Inflammatory macrophage (primary cell): ENCODE measurements around the gene CD226.
"Not testable (repeated sequence)": the region's sequence is repeated elsewhere in the genome, so short reads cannot be mapped to it uniquely, and the experiment has no call there.

ENCODE experiments used
- DNase-seq, 2 donors: peaks; one replicate each; pipeline ENCODE4 v3.0.0-alpha.2; 2020 to 2022

CD226 gene

GRCh38 chr18:69870736-69871135, 76.9 kb downstream of the CD226 start:
- no peak for DNase-seq

GRCh38 chr18:69866212-69866611, 81.5 kb downstream of the CD226 start:
- no peak for DNase-seq

- DNase-seq, result no peak
Measured at GRCh38 chr18:69865776-69866175, 81.9 kb downstream of the CD226 start.

DNA sequence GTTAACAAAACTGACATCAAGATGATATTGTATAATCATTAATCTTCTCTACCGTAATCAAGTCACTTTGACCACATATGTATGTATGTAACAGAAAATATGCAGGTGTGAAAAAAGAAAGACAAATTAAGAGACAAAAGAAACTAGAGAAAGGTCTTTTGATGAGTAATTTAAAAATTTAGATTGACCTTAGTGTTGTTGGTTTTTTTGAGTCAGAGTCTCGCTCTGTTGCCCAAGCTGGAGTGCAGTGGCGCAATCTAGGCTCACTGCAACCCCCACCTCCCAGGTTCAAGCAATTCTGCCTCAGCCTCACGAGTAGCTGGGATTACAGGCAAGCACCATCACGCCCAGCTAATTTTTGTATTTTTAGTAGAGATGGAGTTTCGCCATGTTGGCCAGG, 82.9 kb downstream of the CD226 start:
- DNase-seq, result not testable (repeated sequence)

GRCh38 chr18:69858897-69859296, 88.8 kb downstream of the CD226 start:
- DNase-seq, result no peak

DNA sequence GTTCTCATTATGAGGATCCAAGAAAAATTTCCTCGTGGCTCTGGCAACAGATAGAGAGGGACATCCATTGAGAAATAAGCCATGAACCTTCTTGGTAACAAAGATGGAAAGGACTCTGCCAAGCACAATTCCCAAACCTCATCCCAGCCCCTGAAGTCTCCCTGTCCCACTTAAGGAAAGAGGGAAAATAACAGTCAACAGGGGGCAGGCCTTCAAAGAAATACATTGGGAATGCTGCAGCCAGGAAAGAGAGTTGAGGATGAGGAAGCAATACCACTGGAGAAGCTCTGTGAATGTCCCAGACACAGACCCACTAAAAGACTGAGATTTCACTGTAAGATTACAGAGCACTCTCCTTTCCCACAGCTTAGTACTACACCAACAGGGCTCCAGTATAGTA, 93.2 kb downstream of the CD226 start:
- no peak for DNase-seq

- no peak for DNase-seq
Measured at GRCh38 chr18:69853051-69853450, 94.6 kb downstream of the CD226 start.

GRCh38 chr18:69845593-69846506, 101.8 kb downstream of the CD226 start:
- DNase-seq, result no peak

GRCh38 chr18:69844656-69845055, 103.0 kb downstream of the CD226 start:
- DNase-seq, result no peak

GRCh38 chr18:69843015-69843414, 104.7 kb downstream of the CD226 start:
- no peak for DNase-seq

- no peak for DNase-seq
Measured at GRCh38 chr18:69841117-69841516, 106.6 kb downstream of the CD226 start.

GRCh38 chr18:69840445-69840844, 107.2 kb downstream of the CD226 start:
- DNase-seq, result no peak

DNA sequence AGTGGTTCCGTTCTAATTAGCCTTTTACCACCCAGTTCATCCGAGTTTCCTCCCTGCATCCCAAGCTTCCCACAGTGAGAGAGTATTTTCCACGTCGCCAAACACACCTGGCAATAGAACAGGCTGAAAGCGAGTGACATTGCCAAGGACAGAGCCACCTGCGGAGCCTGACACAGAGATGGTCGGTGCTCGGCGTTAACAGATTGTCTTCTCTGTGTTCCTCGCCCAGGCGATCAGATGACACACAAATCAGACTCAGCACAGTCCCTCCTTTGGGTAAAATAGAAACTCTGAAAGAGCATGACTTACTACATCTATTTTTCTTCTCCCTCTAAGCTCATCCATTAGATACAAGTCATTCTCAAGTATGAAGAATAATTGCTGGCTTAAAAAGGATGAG, 107.7 kb downstream of the CD226 start:
- DNase-seq, result no peak

GRCh38 chr18:69839497-69839896, 108.2 kb downstream of the CD226 start:
- no peak for DNase-seq

- DNase-seq, result no peak
Measured at GRCh38 chr18:69838620-69839411, 108.9 kb downstream of the CD226 start.

GRCh38 chr18:69838003-69838402, 109.7 kb downstream of the CD226 start:
- DNase-seq, result no peak

DNA sequence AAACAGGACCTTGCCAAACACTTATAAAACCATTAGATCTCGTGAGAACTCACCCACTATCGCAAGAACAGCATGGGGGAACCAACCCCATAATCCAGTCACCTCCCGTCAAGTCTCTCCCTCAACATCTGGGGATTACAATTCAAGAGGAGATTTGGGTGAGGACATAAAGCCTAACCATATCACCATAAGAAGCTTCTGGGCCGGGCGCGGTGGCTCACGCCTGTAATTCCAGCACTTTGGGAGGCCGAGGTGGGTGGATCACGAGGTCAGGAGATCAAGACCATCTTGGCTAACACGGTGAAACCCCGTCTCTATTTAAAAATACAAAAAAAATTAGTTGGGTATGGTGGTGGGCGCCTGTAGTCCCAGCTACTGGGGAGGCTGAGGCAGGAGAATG, 112.7 kb downstream of the CD226 start:
- not testable (repeated sequence) for DNase-seq

DNA sequence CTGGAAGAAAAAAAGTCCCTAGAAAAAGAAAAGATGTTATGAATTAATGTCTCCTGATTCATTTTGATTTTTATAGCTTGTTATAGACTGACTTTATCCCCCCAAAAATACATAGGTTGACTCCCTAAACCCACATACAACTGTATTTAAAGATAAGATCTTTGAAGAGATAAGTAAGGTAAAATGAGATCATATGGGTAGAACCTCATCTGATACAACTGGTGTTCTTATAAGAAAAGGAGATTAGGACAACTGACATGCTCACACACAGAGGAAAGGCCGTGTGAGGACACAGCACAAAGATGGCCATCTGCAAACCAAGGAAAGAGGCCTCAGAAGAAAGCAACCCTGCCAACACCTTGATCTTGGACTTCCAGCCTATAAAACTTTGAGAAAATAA, 117.5 kb downstream of the CD226 start:
- no peak for DNase-seq

GRCh38 chr18:69820538-69820937, 127.1 kb downstream of the CD226 start:
- no peak for DNase-seq

DNA sequence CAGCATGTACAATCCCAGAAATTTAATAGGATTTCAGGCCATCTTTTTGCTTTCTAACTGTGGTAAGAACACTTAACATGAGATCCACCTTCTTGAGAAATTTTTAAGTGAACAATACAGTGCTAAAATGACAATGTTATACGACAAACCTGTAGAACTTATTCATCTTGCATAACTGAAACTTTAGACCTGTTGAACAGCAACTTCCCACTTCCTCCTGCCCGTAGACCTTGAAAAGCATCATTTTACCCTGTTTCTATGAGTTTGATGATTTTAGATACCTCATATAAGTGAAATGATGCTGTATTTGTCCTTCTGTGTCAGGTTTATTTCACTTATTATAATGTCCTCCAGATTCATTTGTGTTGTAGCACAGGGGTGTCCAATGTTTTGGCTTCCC, 128.2 kb downstream of the CD226 start:
- no peak for DNase-seq

- DNase-seq, result no peak
Measured at GRCh38 chr18:69817335-69817940, 130.2 kb downstream of the CD226 start.

GRCh38 chr18:69814861-69815385, 132.8 kb downstream of the CD226 start:
- DNase-seq, result no peak

GRCh38 chr18:69813559-69813958, 134.1 kb downstream of the CD226 start:
- no peak for DNase-seq
